PFSK-1 (cell line): Measurements from ENCODE around the gene LTBP3.

Source experiments
- POLR2AphosphoS5 ChIP-seq: IDR thresholded peaks from 2 replicates; pipeline ENCODE4 v1.6.1; 2012; ENCODE audit warnings: low read depth, mild to moderate bottlenecking, control low read depth, low read length, moderate library complexity
- SIN3A ChIP-seq: IDR thresholded peaks from 2 replicates; pipeline ENCODE4 v1.6.1; 2012; ENCODE audit warnings: mild to moderate bottlenecking, low read length, moderate library complexity, borderline replicate concordance; ENCODE audit not compliant: insufficient read depth
- TAF1 ChIP-seq: IDR thresholded peaks from 2 replicates; pipeline ENCODE4 v1.6.1; 2012; ENCODE audit warnings: low read length, control low read depth, borderline replicate concordance; ENCODE audit not compliant: insufficient read depth
- TF ChIP-seq, protein P1 (sequence below), 2 experiments: IDR thresholded peaks; 2 replicates each; pipeline versions ENCODE4 v1.6.1 to v1.8.0; 2011 to 2012; ENCODE audit warnings: low read depth in 2 of 2, low read length in 2 of 2, control low read depth in 1 of 2, inconsistent platforms in 1 of 2, mild to moderate bottlenecking in 1 of 2, moderate library complexity in 1 of 2; ENCODE audit not compliant: insufficient read depth in 1 of 2

DNA sequence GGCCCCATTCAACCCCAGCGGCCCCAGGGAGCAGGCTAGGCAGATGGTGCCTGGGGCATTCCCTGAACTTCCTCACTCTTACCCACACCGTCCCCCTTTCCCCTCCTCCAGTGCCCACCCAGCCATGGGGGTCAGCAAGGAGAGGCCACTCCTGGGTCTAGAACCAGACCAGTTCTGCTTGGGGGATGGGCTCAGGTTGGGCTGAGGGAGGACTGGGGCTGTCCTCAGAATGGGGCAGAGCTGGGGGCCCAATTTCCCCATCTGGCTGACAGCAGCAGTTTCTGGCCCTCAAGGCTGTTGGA is 20.9 kb downstream of the LTBP3 start:
- TF ChIP-seq, protein P1, sequence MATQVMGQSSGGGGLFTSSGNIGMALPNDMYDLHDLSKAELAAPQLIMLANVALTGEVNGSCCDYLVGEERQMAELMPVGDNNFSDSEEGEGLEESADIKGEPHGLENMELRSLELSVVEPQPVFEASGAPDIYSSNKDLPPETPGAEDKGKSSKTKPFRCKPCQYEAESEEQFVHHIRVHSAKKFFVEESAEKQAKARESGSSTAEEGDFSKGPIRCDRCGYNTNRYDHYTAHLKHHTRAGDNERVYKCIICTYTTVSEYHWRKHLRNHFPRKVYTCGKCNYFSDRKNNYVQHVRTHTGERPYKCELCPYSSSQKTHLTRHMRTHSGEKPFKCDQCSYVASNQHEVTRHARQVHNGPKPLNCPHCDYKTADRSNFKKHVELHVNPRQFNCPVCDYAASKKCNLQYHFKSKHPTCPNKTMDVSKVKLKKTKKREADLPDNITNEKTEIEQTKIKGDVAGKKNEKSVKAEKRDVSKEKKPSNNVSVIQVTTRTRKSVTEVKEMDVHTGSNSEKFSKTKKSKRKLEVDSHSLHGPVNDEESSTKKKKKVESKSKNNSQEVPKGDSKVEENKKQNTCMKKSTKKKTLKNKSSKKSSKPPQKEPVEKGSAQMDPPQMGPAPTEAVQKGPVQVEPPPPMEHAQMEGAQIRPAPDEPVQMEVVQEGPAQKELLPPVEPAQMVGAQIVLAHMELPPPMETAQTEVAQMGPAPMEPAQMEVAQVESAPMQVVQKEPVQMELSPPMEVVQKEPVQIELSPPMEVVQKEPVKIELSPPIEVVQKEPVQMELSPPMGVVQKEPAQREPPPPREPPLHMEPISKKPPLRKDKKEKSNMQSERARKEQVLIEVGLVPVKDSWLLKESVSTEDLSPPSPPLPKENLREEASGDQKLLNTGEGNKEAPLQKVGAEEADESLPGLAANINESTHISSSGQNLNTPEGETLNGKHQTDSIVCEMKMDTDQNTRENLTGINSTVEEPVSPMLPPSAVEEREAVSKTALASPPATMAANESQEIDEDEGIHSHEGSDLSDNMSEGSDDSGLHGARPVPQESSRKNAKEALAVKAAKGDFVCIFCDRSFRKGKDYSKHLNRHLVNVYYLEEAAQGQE (IDR thresholded peaks at IDR 0.05; ENCODE audit: insufficient read depth in 1 of 2, low read depth in 2 of 2, low read length in 2 of 2), result no peak
- no peak; the same call in 1 of the 2 replicates for TF ChIP-seq POLR2AphosphoS5
- no peak for TF ChIP-seq TAF1
- no peak for TF ChIP-seq SIN3A
